ENCODE measurements around the gene SLU7.
A peak's percentile ranks its signal among the peaks of the same experiment; 100 is the strongest.

SLU7 gene

GRCh38 chr5:160399402-160400353 lies 19.2 kb downstream of the SLU7 start, which contains the start of gene FAM200C:
Gene FAM200C, minus strand, starts transcription at chr5:160400054. Its CDS starts 4,564 bp downstream, at chr5:160395490.
- DNase-seq = peak; percentile 76 to 79

- no peak for DNase-seq
Measured at GRCh38 chr5:160398806-160399205, 20.1 kb downstream of the SLU7 start.

DNA sequence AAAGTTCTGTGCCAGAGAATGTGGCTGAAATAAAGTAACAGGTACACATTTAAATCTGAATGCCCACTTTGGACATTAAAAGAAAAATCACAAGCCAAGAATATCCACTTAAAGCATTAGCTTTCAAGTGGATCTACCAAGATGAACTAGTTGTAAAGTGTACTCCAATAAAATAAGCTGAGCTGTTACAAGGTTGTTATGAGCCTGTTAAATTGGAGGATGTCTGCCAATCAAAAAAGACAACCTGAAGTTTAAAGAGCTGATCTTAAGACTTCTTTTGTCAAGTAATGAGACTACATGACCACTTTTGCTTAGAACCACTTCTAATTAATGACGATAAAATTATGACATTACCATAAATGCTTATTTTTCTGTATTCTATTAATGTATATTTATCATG lies 21.4 kb downstream of the SLU7 start:
- no peak for DNase-seq

GRCh38 chr5:160395111-160395510 lies 23.8 kb downstream of the SLU7 start:
- no peak for DNase-seq

- peak in 1 of 2 donors; percentile 38 for DNase-seq
Measured at GRCh38 chr5:160390787-160391696, 27.8 kb downstream of the SLU7 start.

- no peak for DNase-seq
Measured at GRCh38 chr5:160387445-160387844, 31.4 kb downstream of the SLU7 start.

DNA sequence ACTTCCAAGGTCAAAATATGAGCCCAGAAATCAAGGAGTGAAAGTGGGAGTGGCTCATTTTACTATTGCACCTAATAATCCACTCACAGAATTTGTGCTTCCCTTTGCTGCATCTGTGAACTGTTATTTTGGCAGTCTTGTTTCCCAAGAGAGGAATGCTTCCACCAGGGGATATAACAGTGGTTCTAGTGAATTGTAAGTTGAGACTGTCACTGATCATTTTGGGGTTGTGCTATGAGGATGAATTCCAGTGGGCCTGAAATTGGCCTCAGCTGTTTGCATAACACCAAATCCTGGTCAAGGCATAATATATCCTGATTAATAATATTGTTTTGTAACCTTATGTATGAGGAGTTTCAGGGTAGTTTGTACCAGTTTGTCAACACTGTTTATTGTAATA lies 33.4 kb downstream of the SLU7 start:
- DNase-seq = no peak

DNA sequence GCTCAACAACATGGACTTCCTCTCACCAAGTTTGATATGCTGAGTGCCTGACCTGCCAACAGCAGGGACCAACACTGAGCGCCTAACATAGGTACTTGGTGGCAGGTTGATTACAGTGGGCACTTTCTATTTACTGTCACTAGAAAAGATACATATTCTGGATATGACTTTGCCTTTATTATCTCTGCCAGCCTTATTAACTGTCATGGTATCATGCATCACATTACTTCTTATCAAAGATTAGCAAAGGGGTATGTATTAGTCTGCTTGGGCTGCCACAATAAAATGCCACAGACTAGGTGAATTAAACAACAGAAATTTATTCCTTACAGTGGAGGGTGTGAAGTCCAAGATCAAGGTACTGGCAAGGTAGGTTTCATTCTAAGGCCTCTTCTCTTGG lies 34.2 kb downstream of the SLU7 start:
- DNase-seq = no peak

- no peak for DNase-seq
Measured at GRCh38 chr5:160382346-160382745, 36.5 kb downstream of the SLU7 start.

- no peak for DNase-seq
Measured at GRCh38 chr5:160380041-160380440, 38.8 kb downstream of the SLU7 start.

DNA sequence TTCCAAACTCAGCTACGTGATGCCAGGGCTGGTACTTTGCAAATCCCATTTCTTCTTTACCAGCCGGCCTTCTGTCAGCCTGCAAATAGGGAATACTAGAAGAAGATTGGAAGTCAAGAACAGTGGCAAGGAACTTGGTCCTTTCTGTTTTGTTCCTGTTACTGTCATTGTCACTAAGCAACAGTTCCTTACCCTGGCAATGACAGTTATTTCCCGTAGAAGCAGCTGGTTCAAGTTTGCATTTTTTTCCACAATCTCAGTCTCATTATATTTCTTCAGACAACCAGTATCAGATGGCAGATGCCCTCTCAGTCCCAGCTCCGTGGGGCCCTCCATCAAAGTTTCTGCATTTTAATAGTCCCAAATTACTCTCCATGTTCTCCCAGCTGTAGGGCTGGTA lies 39.4 kb downstream of the SLU7 start:
- no peak for DNase-seq

- no peak for DNase-seq
Measured at GRCh38 chr5:160378330-160378729, 40.6 kb downstream of the SLU7 start.

GRCh38 chr5:160377651-160378050 lies 41.2 kb downstream of the SLU7 start:
- no peak for DNase-seq

DNA sequence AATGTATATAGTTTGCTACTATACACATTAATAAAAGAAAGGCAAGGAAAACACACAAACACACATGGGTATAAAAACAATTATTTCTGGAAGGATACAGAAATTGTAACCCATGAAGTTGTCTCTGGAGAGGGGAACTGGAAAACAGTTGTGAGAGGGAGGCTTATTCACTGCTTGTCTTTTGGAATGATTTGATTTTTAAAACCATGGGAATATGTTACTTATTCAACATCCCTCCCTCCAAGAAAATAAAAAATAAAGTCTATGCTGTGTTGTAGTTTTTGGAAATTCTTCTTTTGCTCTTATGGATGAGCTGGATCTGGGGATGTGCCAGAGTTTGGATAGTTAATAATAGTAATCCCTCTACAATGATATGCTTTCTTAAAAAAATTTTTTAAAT lies 42.5 kb downstream of the SLU7 start:
- no peak for DNase-seq

DNA sequence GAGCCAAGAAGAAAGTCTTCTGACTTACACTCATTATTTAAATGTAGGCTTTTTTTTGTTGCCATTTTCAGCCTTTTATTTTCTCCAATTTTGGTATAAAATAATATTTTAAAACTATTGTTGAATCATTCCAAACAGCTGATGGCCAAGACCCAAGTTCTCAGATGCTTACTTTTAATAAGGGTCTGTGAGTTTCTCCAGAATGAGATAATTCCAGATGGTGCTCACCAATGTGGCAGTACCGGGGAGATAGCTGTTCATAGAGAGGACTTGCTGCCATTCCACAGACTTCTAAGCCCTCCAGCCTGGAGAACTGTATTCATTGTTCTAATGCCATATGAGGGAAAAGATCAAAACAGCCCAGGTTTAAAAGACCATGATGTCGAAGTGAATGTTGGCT lies 43.2 kb downstream of the SLU7 start:
- no peak for DNase-seq

DNA sequence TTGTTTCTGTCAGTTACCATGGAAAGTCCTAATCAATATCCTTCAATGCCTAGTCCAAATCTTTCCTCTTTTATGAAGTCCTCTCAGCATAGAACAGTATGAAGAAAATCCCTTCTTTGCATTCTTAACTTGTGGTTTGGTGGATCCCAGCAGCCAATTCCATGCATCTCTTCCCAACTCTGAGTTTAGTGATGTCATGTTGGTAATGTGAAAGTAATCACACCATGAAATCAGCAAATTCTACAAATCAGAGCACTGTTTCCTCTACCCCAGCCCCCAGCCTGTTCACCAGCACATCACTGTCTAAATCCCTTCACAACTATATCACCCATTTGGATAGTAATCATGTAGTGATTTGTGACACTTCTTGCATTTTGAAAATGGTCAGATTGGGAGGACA lies 43.7 kb downstream of the SLU7 start:
- no peak for DNase-seq

- DNase-seq = no peak
Measured at GRCh38 chr5:160371294-160371693, 47.6 kb downstream of the SLU7 start.

DNA sequence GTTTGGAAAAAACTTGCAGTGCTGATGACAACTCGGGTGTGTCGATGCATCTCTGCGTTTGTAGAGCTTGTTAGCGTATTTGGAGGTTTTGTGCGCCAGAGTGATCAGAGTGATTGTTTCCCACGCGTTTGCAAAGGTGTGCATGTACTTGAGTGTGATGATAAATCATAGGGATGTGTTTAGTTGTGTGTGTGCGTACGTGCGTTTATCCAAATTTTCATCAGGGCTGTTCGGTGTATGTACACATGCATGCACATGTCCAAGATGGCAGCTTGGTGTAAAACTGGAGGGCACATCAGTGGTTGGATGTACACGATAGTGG lies 48.2 kb downstream of the SLU7 start:
- DNase-seq = no peak

GRCh38 chr5:160369990-160370712 lies 48.7 kb downstream of the SLU7 start, which contains the start of gene C1QTNF2:
Gene C1QTNF2, minus strand, starts transcription at chr5:160370626. Its CDS starts 15,615 bp downstream, at chr5:160355011.
- no peak for DNase-seq

DNA sequence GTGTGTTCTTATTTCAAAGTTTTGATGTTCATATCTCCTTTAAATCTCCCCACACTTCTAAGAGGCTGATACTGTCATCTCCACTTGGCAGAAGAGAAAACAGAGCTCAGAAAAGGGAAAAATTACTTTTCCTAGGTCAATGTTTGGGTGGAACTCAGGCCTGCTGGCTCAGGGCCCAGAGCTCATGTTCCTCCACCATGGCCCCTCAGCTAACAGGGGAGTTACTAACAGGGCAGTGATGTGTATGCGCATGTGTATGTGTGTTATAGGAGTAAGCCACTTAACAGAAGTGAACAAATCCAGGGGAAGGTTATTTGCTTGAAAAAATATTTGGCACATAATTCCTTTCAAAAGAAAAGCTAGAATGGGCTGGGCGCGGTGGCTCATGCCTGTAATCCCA lies 51.0 kb downstream of the SLU7 start:
- no peak for DNase-seq

DNA sequence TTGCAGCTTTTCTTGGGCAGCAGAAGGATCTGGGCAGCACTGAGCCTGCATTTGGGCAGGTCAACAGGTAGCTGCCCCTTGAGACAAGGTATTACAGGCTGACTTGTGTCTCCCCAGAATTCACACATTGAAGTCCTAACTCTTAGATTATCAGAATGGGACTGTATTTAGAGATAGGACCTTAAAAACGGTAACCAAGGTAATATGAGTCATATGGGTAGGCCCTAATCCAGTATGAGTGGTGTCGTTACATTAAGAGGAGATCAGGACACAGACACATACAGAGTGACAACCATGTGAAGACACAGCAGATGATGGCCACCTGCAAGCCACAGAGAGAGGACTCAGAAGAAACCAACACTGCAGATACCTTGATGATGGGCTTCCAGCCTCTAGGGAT lies 51.6 kb downstream of the SLU7 start:
- DNase-seq = no peak

GRCh38 chr5:160366230-160366629 lies 52.7 kb downstream of the SLU7 start:
- DNase-seq = no peak

Data from CD4-positive, alpha-beta T cell treated with Interleukin-4 for 1 hour (primary cell).